GM18502 (cell line): ENCODE results near the gene DLGAP5.

ENCODE experiments used
- ATAC-seq: cut with Tn5 transposase; IDR thresholded peaks from one replicate; pipeline ENCODE4 v1.9.1; 2021; ENCODE audit warnings: mild to moderate bottlenecking; ENCODE audit not compliant: unreplicated experiment, poor library complexity

Gene DLGAP5

DNA sequence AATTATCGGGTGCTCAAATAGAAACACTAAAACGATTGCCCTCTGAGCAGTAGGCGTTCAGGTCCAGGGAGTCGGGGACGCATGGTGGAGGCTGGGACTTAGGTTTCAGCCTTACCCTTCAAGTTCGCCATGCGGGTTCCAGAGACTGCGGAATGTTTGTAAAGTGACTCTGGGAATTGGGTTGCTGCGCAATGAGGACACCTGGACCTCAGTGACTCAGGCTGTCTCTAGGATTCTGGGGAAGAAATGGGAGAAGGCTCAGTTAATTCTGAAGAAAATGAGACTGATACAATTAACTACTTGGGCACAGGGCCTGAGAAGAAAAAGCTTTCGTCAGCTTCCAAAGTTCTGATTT, 61.2 kb downstream of the DLGAP5 start:
- no peak for ATAC-seq

DNA sequence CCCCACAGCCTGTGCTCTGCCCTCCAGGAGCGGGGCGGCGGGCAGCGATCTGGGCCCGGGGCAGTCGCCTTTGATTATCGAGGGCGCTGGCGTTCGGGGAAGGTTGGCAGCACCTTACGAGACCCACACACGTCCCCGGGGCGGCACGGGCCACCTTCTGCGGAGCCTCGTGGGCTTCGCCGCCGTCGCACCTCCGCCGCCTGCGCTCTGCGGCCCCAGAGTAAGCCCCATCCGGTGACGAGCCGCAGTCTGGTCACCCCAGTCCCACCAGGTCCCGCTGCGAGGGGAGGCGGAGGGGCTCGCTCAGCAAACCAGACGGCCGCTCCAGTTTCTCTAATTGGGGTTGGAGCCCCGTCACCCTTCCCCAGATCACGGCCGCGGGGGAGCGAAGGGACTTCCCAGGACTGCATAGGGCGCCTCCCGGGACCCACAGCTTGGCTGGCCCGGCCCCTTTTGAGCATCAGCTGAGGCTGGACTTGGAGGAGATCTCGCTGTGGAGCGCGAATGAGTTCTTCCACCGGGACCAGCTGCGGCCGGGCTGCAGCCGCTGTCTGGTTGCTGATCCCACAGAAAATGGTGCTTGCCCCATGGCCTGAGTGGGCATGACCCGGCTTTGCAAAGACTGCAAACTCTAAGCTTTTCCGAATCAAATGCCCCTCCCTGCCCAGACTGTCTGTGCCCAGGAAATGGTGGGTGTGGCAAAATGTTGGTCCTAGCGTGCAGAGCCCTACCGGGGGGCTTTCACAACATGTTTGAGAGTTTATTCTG, 61.8 kb downstream of the DLGAP5 start:
- peak; percentile 64 for ATAC-seq

DNA sequence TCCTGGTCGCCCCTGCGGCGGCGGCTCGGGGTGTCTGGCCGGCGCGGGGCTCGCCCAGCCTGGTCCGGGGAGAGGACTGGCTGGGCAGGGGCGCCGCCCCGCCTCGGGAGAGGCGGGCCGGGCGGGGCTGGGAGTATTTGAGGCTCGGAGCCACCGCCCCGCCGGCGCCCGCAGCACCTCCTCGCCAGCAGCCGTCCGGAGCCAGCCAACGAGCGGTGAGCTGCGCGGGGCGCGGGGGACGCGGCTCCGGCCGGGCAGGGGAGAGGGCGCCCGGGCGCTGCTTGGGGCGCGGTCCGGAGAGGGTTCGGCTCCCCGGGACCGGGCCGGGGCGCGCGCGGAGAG, 62.3 kb downstream of the DLGAP5 start, which contains the start of gene LGALS3:
Gene LGALS3 (plus strand): TSS at position 167 of the 342 bp plus-strand sequence. CDS start 8,122 bp downstream, outside the sequence.
- ATAC-seq: peak; percentile 57

DNA sequence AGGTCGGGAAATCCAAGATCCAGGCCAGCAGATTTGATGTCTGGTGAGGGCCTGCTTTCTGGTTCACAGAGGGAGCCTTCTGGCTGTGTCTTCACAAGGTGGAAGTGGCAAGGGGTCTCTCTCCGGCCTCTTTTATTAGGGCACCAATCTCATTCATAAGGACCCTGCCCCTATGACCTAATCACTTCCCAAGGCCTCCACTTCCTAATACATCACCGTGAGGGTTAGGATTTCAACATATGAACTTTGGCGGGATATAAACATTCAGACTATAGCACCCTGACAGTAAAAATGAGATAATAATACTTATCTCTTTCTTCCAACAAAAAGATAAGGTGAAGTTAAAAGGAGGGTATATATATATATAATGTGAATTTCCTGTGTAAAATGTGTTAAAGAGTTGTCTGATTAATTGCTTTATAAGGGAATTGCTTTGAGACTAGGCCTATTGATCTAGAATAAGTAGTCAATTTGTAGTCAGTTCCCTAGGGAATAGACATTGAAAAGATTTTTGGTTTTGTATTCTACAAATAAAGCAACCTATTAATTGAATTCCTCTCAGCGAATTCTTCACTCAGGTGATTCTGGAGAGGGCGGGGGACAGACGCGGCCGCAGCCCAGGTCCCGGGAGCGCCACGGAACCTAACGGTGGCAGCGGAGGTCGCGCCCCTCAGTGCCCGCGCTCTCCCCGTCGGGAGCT, 62.8 kb downstream of the DLGAP5 start:
- no peak for ATAC-seq

DNA sequence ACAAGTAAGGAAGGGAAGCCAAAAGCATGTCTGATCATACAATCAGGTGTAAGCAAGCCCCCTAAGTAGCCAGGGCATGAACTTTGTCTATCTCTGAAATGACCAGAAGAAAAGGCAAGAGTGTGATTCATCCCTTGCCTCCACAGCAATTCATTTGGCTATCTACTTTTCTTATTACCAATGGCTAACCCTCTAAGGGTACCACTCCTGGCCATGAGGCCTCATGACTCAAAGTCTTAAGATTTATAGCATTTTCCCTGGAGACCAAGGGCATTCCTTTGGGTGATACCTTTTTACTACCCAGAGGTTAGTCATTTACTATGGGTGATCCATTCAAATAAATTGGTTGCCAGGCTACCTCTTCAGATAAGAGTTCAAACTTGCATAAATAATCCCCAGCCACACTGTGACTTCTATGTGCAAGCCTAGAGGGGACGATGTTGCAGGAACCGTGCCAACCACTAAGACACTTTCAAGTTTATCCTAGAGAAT, 63.9 kb downstream of the DLGAP5 start:
- ATAC-seq: no peak

DNA sequence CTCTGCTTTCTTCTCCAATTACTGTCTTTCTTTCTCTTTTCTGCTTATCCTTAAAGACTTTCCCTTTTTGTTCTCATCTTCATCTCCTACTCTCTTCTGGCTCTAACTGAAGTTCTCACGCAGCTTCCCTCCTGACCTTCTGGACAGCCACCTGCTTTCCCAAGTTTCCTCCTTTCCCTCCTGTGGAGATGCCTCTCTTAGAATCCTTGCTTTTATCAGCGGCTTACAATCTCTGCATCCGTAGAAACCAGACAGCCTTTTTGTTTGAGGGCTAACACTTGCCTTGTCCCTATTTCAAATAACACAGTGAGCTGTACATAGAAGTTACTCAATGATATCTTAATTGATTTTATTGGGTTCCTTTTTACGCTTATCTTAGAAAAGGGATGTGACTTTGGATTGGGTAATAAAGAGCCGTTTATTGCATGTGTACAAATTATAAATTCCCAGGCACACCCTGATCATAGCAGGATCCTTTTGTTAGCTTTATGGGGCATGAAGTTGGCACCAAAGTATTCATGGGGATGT, 64.4 kb downstream of the DLGAP5 start:
- no peak for ATAC-seq

DNA sequence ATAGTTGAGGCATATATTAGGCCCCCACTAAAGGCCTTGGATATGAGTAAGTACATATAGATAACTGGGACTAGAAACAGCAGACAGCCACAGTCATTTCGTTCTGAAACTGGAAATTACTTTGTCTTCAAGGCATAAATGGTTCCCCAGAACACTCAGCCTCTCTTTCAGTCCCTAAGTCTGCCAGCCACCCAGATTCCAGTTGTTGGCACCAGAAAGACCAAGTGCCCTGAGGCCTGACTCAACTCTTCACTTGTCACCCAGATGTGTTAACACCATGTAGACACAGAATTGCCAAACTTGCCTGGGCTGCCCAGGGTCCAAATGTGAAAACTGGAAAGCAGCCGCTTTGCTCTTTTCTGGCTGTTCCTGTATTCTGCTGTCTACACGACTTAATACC, 65.4 kb downstream of the DLGAP5 start:
- no peak for ATAC-seq

DNA sequence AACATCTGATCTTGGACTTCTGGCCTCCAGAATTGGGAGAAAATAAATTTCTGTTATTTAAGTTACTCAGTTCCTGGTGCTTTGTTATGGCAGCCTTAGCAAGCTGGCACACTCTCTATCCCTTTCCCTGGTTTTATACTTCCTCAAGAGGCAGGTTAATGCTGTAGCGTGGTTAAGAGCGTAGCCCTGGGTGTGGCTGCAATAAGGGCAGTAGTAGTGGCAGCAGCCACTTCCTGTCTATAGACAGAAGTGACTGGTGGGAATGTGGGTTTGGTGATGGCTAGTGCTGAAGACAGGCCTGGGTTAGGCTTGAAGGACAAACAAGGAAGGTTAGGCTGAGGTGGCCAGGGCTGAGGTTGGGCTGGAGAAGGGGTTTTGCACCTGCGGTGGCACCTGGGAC, 66.0 kb downstream of the DLGAP5 start:
- no peak for ATAC-seq

DNA sequence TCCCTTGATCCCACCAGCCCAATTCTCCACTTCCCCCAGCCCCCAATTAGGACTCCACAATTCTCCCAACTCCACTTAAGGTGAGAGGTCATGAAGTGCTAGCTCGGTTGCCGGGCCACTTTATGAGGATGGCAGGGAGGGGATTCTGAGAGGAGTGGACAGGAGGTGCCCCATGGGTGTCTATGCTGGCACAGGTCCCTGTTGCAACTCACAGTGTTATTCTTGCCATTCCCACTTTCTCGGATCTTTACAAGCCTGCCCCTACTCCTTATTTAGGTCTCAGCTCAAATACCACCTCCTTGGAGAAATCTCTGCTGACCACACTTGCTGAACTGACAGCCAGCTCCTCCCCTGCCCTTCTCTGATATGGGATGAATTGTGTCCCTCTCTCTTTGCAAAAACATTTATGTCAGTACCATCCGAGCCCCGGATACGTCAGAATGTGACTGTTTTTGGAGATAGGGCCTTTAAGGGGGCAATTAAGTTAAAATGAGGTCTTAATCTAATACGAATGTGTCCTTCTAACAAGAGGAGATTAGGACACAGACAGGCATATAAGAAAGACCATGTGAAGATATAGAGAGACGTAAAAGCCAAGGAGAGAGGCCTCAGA, 66.5 kb downstream of the DLGAP5 start:
- ATAC-seq: no peak

DNA sequence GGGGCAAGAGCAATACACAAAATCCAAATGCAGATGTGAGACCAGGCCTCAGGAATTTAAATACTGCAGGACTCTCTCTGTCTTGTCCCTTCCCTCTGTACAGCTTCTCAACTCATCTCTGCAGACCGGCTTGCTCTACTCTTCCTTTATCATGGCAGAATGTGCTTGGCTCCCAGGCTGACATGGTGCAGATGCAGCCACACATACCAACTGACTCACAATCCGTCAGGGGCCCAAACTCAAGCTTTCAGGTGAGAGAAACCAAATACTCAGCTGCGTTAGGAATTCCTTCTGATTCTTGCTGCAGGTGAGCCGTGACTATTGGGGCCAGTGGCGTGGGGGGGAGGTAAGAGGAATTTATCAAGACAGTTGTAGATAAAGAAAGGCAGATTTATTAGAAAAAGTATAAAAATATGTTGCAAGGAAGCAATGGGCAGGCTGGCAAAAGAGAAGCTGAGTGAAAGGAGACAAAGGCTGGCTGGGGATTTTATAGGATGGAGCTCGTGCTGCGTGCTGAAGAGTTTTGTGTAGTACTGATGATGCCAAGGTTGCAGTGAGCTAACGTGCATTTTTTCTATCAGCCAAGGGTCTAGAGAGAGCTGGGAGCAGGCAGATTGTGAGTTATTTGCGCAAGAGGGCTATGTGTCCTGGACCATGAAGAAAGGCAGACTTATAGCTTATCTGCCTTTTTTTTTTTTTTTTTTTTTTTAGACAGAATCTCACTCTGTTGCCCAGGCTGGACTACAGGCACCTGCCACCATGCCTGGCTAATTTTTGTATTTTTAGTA, 67.3 kb downstream of the DLGAP5 start:
- ATAC-seq: no peak

DNA sequence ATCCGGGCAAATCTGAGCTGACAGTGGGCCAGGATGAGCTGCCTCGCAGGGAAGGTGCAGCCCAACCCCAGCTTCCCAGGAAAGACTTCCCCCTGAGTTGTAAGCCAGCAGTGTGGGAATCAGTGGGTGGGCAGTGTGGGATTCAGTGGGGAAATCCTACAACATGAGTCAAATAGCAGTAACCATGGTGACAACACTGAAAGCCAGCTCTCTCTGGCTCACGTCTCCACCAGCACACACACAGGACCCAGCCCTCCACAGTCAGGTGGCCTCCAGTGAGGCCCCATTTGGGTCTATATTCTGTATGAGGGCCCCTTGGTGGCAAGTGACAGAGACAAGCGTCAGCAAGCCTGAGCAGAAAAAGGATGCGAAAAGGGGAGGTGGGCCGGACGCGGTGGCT, 68.3 kb downstream of the DLGAP5 start:
- ATAC-seq: no peak

DNA sequence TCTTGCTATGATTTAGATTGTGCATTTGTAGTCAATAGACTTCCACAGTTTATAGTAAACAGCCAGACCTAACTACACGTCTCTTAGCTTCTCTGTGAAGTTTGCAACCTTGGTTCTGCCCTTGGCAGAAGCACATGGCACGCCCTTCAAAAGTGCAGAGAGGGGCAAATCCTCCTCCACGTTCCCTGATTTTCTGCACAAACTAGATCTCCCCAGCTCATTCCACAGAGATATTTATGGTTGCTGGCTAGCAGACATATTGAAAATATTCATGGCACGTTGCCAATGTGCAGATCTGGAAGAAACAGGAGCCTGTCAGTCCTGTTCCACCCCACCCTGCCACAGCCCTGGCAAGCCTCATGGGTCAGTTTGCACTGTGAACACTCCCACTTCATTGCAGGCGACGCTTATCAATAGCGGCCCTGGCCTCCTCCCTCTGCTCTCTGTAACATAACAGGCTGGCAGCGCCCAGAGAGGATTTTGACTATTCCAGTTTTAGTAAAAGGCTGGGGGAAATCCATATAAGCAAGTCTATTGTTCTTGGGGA, 68.9 kb downstream of the DLGAP5 start:
- no peak for ATAC-seq

DNA sequence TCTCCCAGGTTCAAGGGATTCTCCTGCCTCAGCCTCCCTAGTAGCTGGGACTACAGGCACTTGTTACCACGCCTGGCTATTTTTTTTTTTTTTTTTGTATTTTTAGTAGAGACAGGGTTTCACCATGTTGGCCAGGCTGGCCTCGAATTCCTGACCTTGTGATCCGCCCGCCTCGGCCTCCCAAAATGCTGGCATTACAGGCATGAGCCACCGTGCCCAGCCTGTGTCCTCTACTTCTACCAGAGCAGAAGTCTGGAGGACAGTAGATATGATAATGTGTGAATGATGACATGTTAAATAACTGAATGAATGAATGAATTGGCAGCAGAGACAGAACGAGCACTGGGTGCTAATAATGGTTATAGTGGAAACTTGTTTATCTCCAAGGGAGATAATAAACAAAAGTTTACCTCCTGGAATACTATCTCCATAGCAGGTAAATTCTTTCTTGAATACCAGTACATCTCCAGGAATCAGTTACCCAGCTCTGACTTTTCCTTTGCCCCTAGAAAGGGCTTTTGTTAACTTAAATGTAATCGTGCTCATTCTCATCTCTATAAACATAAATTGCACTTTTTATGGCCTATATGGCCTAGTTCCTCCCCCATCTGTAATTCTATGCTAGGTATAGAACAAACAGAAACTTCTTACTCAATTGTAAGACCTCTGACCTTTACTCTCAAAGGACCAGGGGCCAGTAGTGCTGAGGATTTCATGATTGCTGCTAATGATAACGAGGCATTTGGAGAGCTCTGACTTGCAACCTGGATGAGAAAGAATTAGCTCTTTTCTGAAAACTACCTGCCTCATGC, 69.6 kb downstream of the DLGAP5 start:
- no peak for ATAC-seq

DNA sequence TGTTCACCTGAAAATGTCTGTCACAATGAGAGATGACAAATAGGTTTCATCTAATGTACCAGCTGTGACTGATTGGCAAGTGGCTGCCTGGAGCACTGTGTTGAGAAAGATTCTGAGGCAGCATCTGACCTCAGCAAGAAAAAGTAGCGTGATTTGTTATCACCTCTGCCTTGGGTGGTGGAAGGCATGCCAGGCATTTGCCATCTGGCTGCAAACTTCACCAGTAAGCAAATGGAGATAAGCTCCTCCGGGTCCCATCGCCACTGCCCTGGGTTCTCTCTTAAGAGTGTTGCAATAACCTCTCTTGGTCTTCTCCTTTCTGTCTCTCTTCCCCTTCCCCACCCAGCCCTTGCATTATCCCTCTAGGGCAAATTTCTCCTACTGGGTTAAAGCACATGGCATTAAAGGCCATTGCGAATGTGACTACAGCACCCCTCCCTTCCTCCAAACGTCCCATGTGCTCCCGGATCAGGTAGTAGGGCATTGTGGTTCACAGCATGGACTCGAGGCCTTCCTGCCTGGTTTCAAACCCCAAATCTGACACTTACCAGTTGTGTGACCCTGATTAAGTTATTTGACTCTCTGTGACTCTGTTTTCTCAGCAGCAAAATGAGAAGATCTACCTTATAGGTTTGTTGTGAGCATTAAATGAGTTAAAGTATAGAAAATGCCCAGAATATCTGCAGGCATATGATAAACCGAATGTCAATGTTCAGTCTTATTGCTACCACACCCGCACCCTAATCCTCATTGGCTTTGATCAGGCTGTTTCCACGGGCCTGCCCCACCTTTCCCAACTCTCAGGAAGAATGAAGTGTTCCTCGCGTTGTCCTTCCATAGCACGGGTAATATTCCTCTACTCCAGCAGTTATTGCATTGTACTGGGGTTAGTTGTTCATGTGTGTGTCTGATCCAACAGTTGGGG, 70.6 kb downstream of the DLGAP5 start:
- no peak for ATAC-seq

DNA sequence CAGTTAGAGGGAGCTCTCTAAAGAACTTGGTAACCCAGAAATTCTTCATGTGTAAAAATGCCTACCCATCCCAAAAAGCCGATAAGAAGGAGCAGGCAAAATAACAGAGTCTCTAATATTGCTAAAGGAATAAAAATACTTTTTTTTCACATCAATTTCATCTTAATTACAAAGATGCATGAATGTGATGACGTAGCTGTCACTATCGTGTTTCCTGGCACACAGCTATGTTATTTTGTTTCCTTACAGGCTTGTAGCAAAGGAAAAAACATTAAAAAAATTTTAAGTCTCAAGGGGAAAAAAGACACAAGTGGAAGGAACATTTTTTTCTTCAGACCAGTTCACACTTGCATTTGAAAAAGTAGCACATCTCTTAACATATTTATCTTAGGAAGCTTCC, 72.6 kb downstream of the DLGAP5 start:
- ATAC-seq: no peak

DNA sequence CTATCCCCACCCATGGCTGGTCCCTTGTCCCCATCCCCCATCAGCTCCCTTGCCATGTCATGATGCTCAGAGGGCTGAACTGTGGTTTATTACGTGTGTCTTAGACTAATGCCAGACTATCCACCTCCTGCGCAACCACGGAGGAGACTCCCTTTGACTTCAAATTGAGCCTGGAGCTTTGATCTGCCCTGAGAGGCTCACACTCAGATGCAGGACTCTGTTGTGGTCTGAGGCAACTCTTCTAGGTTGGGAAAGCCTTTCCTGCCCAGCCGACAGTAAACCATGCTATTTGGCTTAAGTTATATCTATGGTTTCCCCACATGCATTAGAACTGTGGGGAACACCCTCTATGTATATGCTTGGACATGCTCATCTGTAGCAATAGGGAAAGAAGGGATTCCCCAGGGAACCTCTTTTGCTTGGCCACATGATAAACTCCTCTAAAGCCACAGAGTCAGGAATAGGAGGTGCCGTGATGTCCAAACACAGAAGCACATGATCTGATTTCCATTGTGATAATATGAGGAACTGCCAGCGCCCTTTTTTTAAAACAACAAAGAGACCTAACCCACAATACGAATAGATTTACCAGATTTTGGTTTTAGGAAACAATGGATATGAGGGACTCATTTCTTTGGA, 73.5 kb downstream of the DLGAP5 start:
- ATAC-seq: no peak

DNA sequence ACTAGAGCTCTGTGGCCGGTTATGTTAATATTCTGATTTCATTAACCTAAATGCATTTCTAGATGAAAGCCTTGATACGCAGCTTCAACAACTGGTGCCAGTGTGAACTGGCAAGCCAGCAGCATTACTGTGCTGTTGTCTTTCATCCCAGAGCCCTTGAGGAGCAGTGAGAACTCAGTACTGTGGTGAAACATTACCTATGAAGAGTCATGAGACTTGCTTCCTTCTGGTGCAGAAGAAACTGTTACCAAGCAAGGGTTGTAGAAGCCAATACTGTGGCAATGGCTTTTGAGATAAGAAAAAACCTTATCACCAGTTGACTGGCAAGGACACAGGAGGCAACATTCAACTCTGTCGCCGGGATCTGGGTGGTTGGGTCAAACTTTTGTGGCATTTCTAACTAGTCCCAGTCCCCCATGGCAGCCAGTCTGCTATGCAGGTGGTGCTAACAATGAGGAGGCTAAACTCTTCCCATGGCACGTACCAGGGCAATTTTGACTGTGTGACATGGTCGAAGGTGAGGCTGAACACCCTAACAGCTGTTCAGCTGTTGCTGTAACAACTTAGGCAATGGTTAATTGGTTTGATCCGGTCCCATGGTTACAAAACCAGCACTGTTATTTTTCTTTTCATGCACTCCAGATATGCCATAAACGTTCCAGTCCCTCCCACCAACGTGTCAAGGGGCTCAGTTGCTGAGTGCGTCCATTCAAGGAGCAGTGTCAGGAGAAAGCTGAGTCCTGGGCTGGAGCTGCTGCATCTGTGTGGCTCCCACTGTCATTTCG, 74.9 kb downstream of the DLGAP5 start:
- no peak for ATAC-seq
